ENCODE measurements around the gene SGMS2.

DNA sequence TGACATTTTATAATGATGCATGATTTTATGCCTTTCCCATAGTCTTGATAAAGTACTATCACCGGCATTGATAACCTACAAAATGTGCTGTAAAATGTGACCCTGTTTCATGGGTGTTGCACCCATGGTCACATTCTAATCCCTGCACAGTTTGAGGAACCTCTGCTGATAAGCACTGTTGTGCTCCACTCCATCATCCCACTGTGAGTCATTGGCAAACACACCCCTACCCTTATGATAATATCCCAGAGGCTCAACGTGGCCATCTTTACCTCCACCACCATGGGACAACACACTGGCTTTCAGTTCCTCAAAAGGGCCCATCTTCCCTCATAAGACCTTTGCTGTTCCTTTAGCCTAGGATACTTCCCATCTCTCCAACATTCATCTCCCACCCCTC is 32.0 kb upstream of the SGMS2 start:
- no peak for TF ChIP-seq POLR2A (IDR thresholded peaks at IDR 0.05; ENCODE audit: low read depth, low read length)
- no peak for TF ChIP-seq POLR2AphosphoS5 (IDR thresholded peaks at IDR 0.05; ENCODE audit: low read depth, low read length)
- TF ChIP-seq TAF1 (IDR thresholded peaks at IDR 0.05; ENCODE audit: low read depth, low read length): no peak
- no peak; the same call in 1 of the 2 replicates for TF ChIP-seq SPI1 (IDR thresholded peaks at IDR 0.05; ENCODE audit: low read depth, low read length)
- no peak for TF ChIP-seq POU2F2 (IDR thresholded peaks at IDR 0.05; ENCODE audit: low read depth, low read length)
- TF ChIP-seq PAX5 (IDR thresholded peaks at IDR 0.05; ENCODE audit: insufficient read depth, low read length, severe bottlenecking): no peak
